Non-pigmented ciliary epithelial cell (primary cell): Measurements from ENCODE around the gene AOPEP.
"Not testable (repeated sequence)": the region's sequence is repeated elsewhere in the genome, so short reads cannot be mapped to it uniquely, and the experiment has no call there.

Experiments used
- DNase-seq: peaks from one replicate; pipeline ENCODE4 v3.0.0-alpha.2; 2010; ENCODE audit warnings: low read depth

The AOPEP gene

GRCh38 chr9:95017661-95018060 lies 291.2 kb downstream of the AOPEP start:
- DNase-seq: no peak

- peak; percentile 89 for DNase-seq
Measured at GRCh38 chr9:95018099-95018936, 291.8 kb downstream of the AOPEP start.

- not testable (repeated sequence) for DNase-seq
Measured at GRCh38 chr9:95020644-95021043, 294.1 kb downstream of the AOPEP start.

GRCh38 chr9:95021166-95021886 lies 294.8 kb downstream of the AOPEP start:
- DNase-seq: no peak

- no peak for DNase-seq
Measured at GRCh38 chr9:95022657-95023056, 296.2 kb downstream of the AOPEP start.

GRCh38 chr9:95023217-95024003 lies 296.9 kb downstream of the AOPEP start:
- peak; percentile 72 for DNase-seq

- no peak for DNase-seq
Measured at GRCh38 chr9:95024097-95024671, 297.7 kb downstream of the AOPEP start.

GRCh38 chr9:95025213-95026147 lies 299.0 kb downstream of the AOPEP start:
- DNase-seq: peak; percentile 76

GRCh38 chr9:95026148-95026524 lies 299.6 kb downstream of the AOPEP start:
- no peak for DNase-seq

GRCh38 chr9:95027914-95028852 lies 301.7 kb downstream of the AOPEP start:
- DNase-seq: no peak

- DNase-seq: no peak
Measured at GRCh38 chr9:95028853-95029219, 302.3 kb downstream of the AOPEP start.

- DNase-seq: no peak
Measured at GRCh38 chr9:95029288-95029687, 302.8 kb downstream of the AOPEP start.

GRCh38 chr9:95029720-95030119 lies 303.2 kb downstream of the AOPEP start:
- no peak for DNase-seq

- DNase-seq: no peak
Measured at GRCh38 chr9:95030344-95030743, 303.8 kb downstream of the AOPEP start.

GRCh38 chr9:95030920-95031642 lies 304.6 kb downstream of the AOPEP start:
- DNase-seq: no peak

- no peak for DNase-seq
Measured at GRCh38 chr9:95031711-95032461, 305.4 kb downstream of the AOPEP start.

- no peak for DNase-seq
Measured at GRCh38 chr9:95032580-95033341, 306.3 kb downstream of the AOPEP start.

- no peak for DNase-seq
Measured at GRCh38 chr9:95035846-95036245, 309.3 kb downstream of the AOPEP start.
